Dedifferentiated amniotic fluid mesenchymal stem cell (primary cell): Measurements from ENCODE around the gene CDH13.

Source experiments
- DNase-seq: peaks from one replicate; pipeline ENCODE4 v3.0.0-alpha.2; 2016; ENCODE audit errors: extremely low spot score

Gene CDH13

DNA sequence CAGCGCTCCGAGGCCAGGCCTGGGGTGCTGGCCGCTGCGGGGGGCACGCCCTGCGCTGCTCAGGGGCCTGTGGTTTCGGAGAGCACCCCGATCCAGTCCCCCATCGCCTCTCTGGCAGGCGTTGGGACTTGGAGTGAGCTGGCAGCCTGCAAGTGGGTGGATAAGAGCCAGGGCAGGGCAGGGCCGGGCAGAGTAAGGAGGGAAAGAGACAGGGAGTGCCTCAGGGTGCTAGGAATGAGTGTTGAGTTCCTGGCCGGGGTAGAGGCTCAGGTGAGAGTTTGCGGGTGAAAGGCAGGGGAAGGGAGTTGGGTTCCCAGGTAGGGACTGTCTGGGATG lies 1.3 kb downstream of the CDH13 start:
- no peak for DNase-seq

DNA sequence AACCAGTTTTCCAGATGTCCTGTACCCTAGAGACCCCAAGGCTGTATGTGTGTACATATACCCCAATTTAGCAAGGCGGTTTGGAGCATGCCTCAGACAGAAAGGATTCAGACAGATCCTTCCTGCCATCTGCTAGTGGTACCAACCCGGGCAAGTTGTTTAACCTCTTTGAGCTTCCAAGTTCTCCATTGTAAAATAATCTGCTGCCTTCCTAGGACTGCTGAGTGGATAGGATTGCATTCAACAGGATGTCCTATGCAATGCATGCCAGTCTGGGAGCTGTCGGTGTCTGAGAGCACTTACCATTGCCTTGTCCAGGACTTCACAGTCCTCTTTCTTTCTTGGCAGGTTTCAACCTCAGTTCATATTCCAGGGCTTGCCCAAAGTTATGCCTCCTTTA lies 1.9 kb downstream of the CDH13 start:
- no peak for DNase-seq

DNA sequence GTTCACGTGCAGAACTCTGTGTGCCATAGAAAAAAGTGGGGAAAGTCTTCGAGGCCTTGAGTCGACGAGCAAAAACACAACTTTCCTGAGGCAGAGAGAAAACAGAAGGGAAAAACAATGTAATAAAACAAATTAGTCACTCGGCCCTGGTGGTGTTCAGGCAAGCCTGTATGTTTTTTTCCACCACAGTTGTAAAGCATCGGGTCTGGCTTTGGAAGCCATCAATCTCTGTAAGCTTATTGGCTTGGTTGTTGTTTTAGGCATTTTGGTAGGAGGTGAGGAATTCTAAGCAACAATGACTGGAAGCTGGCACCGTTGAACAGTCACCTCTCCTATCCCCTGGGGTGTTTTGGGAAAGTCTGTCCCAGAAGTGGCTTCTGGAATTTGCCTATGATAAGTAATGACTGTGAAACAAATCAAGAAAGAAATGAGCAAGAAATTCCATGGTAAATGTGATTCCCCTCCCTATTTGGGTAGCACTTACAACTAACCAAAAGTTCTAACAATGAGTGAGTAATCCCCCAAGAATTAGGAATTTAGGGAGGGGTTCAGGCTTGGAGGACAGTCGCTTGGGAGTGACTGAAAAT lies 2.8 kb downstream of the CDH13 start:
- DNase-seq = peak; percentile 62

DNA sequence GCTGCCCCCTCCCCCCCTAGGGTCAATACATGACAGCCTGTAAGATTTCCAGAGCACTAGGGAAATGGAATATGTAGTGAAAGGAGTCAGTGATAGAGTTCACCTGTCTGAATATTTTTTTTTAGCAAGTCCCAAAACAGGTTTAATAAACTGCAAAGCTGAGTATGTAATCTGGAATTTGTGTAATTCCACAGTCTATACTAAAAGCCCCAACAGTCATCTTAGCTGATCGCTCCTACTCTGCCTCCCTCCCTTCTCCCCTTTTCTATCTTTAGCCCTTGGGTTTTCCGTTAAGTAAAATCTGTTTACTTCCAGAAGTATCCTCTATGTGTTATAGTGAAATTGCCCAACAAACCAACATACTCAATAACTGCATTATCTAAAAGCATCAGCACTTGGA lies 3.5 kb downstream of the CDH13 start:
- no peak for DNase-seq

DNA sequence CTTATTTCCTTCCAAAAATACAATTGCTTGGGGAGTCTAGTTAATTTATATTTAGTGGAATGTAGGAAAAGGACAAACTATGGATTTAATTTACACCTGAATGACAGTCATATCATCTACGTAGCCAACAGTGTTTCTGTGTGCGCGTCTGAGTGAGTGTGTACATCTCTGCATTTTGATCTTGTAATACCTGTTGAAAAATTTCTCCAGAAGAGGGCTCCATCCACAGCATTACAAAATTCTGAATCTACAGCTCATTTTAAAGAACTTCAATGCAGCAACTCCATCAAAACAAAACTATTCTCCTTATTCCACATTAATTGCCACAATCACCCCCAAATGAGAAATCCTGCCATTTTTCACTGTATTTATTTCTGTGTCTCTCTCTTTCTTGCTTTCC lies 3.9 kb downstream of the CDH13 start:
- no peak for DNase-seq

DNA sequence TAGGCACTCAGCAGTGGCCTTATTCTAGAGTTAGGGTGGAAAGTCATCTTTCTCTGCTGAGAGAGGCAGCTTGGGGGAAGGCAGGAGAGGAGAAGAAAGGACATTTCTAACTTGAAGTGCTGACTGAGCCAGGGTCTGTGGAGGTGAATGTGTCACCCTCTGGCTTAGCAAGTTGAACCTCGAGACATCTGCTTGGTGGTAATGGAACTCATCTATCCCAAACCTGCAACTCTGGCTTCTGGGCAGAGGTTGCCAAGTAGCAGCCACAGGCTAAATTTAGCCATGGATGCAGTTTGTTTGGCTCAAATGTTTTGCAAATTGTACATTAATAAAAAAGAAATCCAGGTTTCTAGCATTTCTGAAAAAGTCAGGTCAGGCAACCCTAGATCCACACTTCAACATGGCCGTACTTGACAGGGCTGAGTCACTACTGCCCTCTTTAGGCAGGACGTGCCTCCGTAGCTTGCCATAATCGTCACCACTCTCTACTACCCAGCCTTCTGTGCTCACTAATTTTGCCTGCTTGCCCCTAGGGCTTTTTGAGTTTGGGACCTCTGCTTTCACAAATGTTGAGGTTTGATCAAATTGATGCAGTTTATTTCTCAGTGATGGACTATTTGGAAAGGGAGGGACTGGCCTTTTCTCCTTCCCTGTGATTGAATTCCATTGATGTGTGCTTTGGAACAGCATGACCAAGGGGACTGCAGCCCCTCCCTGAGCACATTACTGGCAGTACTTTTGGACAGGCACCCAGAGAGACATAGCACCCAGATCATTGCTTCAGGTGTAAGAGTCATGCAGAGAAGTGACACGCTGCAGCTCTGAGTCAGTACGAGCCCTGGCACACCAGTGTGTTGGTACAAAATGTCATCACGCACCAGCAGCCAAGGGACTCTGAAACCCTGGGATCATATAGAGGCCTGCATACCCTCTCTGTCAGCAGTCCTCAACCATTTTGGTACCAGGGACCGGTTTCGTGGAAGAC lies 5.2 kb downstream of the CDH13 start:
- DNase-seq = no peak

DNA sequence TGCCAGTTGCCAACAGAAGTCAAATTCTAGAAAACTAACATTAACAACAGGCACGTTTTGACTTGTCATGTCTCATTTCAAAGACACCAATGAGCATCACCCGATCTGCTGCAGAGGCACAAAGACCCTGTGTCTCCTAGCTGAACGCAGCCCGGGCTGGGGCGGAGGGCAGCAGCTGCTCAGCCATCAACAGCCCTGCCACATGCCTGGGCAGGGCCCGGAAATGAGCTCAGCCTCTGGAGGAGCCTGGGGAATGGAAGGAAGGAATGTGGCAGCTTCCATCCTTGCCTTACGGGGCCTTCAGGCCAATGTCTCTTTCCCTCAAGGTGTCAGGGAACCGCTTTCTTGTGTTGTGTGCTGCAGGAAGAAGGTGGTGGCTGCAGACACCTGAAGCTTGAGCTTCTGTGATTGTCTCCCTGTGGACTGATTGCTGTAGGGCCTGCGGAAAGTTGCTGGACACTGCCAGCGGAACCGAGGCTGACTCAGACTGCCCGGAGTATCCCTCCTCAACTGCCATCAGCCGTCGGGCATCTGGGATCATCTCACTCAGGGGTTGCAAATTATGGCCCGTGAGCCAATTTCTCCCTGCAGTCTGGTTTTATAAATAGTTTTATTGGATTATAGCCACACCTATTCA lies 7.3 kb downstream of the CDH13 start:
- no peak for DNase-seq

DNA sequence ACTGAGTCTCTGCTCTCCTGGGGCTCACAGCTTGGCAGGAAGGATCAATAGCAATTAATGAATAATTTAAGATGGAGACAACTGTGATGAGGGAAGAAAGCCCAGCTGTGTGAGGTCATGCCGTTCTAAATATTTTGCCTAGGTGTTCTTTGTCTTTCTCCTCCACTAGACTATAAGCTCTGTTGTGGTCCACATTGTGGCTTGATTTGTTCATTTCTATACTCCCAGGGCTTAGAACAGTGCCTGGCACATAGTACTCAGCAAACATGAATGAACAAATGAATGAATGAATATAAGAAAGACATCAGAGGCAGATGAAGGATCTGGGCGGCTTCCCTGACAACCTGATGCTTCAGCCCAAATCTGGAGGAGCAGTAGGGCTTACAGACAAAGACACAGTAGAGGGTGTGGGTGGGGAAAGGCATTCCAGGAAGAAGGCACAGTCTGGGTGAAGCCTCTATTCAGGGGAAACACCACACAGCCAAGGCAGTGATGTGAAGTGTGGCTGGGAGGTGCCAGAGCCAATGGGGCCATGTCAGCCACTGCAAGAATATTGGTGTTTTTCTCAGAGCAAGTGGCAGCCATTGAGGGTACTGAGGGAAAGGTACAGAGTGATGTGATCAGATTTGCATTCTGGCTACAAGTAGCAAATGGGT lies 8.3 kb downstream of the CDH13 start:
- DNase-seq = no peak

DNA sequence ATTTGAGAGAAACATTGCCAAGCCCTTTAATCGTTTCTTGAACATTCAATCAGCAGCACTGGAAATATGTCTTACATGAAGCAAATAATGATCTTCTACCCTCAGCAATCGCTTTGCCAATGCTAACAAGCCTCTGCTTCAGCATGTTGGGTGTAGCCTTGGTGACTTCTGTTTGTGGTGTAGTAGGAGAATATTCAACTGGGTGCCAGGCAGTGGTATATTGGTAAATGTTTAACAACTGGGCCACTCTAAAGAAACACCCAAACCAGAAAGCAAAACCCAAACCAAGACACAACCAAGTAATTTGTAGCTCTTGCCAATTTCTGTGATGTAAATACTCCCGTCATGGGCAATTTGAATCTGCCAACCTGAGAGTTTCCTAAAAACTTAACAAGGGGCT lies 9.7 kb downstream of the CDH13 start:
- no peak for DNase-seq

DNA sequence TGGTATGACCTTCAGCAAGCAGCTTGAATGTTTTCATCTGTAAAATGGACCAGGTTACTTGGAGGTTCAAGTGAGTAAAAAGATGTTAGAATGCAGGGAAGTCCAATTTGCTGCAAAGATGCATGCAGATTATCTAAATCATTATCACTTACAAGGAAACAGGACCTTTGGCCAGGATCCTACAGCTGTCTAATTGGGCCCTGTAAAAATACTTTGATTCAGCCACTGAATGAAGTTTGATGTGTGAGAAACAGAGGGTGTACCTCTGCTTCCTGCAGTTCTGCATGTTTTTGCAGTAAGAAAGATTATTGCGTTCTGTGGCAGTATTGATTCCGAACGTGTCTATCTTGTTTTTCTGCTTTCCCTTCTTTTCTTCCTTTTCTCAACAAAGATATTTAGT lies 10.2 kb downstream of the CDH13 start:
- no peak for DNase-seq

DNA sequence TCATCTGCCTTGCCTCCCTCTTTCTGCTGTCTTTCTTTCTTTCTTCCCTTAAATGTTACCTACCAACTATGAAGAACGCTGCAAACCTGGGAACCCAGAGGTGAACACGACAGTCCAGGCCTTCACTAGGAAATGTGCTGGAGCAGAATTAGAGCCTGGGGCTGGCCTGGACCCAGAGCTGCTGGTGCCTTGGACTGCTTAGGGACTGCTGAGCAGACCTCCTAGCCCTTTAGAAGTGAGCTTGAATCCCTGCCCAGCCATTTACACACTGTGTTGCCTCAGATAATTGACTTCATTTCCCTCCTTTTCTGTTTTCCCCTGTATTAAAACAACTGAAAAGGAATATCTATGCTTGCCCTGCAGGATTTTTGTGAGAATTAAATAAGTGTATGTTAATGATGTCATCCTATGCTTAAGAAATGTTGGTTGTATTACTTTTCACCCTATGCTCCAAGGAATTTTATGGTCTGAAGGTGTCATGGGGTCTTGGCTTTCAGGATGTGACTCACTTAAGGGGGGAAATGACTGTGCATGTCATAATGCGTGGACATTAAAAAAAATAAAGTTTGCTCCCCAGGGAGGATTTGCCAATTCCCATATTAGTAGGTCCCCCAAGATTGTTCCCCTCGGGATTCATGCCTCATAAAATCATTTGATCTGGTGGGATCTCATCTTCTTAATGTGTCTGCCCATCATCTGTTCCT lies 11.5 kb downstream of the CDH13 start:
- DNase-seq = no peak

DNA sequence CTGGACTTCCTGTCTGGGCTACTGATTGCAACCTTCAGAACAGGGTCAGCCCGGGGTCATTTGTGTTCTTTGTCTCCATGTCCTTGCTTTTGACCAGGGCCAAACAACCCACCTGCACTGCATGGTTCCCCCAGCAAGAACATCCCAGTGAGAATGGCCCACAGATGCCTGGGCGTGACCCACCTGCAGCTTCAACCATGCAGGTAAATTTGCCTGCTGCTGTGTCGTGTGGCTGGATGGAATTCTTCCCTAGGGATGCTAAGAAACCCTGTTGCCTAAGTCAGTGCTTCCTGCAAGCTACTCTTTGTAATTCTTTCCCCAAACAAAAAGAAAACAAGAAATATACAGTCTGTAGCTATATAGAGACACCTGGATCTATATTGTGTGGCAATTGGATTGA lies 12.5 kb downstream of the CDH13 start:
- DNase-seq = no peak

DNA sequence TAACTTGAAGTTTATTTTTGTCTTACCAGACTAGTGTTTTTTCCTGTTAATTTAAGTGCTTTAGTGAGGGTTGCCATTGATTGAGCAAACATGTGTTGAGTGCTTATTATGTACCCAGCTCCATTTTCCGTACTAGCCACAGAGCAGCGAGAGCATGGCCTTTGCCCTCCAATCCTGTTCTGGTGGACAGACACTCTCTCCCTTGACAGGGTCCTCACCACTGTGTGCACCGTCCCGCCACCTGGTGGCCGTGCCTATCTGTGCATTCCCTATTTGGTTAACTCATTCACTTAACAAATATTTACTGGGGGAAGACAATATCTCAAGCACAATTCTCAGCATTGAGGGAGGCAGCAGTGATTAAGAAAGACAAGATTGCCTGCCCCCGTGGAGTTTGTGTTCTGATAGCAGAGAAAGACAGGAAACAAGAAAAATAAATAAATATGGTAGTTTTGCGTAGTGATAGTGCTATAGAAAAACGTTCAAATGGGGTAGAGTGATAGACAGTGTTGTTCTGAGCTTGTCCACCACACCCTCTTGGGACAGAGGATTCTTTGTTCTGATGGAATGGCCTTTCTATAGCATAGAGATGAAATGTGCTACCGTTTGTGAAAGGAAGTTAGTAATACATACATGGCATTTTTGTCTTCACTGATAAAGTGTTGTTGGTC lies 13.0 kb downstream of the CDH13 start:
- DNase-seq = no peak

DNA sequence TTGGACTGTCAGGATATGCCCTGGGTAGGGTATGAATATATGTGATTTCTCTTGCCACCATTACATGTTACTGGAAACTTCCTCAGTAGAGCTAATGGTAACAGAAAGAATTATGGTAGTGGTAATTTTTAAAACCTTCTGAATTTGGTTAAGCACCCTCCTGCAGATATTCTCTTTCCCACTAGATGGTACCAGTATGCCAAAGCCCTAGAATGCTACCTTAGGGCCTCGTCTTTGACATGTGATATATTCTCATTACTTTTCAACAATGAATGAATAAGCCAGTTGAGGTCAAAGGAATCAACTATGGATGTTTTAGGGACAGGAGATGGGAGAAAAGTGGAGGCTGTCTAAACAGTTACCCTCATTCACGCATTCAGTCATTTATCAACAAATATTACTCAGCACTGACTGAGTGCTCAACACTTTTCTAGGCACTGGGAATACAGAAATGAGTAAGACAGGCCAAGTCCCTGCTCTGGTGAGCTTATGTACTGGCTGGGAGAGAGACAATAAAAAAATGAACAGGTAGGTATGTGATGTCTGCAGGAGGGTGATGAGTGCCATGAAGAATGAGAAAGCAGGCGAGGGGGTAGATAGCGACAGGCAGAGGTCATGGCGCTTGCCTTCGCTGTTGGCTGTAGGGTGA lies 14.7 kb downstream of the CDH13 start:
- DNase-seq = no peak

DNA sequence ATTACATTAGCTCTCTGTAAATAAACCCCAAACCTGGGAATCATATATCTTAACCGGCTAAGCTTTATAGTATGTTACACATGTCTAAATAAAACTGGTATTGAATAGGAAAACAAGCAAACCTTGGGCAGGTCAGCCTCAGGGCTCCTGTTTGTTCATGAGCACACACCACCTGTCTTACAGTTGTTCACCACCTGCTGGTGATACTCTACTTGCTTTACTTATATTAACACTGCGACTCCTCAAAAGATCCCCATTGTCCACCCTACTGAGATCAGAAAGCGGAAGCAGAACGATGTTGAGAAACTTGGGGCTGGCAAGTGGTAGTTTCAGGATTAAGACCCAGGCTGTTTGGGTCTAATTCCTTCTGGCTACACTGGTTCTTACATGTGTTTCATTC lies 16.4 kb downstream of the CDH13 start:
- DNase-seq = no peak

DNA sequence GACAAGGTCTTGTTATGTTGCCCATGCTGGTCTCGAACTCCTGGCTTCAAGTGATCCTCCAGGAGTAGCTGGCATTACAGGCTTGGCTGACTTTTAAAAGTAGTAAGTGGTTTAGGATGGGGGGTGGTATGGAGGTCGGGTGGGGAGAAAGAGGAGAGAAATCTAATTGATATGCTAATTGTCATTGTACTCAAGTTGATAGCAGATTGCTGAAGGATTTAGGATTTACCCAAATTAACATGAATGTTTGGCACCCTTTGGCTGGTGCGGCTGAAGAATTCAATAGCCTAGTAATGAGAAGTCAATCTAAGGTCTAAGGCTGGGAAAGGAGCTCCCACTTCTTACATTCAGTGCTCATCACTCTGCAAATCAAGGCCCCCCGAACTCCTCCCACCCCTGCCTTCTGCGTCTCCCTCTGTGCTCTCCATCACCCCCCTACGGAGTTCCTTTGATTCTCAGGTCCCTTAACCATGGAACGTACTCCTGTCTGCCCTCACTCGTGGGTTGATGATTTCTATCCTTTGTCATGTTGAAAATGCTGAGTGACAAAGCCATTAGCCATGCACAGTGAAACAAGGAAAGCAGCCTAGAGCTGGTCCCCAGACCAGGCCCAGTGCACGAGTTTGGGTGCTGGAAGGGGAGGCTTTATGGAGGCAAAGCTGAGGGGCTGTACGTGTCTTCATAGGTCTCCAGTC lies 17.3 kb downstream of the CDH13 start:
- no peak for DNase-seq

DNA sequence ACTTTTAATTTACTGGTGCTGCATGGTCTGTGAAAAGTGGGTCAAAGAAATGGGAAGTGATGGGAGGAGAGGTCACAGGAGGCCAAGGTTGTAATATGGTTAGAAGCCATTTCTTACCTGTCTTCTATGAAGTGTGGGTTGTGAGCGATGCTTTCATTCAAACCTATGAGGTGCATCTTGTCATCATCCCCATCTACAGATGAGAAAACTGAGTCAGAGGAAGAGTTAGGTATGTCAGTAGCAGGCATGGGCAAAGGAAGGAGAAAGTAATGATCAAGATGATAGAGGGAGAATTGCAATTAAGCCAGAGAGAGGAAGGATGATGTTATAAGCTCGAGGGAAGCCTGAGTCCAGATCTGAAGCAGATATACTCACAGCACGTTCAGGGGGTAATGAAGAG lies 19.7 kb downstream of the CDH13 start:
- DNase-seq = no peak

DNA sequence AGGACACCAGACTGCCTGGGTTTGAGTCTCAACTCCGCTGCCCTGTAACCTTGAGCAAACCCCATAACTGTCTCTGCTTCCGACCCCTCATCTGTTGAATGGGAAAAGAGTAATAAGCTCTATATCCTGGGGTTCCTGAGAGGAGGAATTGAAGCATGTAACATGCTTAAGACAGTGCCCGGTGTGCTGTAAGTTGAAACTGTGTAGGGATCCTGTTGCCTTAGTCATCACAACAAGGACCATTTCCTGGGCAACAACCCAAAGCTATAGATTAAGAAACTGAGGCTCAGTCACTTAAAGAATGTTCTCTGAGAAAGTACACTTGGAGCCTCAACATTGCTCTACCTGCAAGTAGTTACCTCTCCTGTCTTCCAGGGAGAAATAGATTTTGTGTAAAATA lies 23.0 kb downstream of the CDH13 start:
- DNase-seq = no peak

DNA sequence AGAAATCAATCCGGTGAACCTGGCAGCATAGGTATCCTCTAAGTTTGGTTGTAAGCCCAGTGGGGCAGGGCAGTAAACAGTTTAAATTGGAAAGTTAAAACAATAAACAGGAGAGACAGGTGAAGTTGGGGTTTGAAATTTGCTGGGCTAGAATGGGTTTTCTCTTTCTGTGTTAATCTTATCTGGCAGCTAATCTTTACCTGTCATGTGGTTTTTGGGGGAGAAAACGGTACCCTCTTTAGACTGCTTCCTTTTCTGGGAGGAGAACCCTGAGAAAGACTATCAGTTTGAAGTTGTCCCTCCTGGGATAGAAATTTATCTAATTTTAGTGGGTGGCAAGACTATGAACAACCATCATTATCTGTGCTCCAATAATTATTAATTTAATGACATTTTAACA lies 24.0 kb downstream of the CDH13 start:
- DNase-seq = no peak

DNA sequence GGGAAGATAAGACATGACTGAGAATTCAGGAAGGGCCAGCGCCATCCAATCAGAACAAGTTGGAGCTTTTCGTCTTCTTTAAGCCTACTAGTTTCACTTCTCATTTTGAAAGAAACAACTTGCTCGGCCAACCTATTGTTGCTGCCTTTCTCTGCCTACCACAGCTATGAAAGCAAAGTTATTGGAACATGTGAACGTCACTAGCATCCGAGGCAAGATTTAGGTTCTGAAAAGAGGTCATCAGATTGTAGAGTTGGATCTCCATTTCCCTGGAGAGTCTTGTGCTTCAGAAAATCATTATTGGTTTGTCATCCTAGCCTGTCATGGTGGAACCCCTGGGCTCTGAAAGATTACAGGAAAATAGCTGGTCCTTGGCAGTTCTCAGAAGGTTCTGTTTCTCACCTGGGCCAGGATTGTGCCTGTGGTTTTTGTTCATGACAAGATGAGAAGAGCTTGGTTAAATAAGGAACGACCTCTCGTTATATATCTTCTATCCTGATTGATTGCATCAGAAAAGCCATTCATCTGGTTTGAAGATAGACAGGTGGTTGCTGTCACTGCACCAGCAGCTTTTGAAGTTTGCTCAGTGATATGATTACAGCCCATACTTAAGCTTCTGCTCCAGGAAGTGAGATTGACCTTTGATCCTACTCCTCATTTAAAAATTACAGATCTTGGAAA lies 25.3 kb downstream of the CDH13 start:
- no peak for DNase-seq
